DOHH2 (cell line): Measurements from ENCODE around the gene LGALS3BP.

Experiments
- H3F3A ChIP-seq: fragments of 200-600 bp; sonication (generic), shearing (Covaris generic); 2 replicates; pipeline ENCODE4 v1.6.0; 2016; ENCODE audit warnings: antibody characterized with exemption, mild to moderate bottlenecking; ENCODE audit not compliant: control insufficient read depth, insufficient read depth
- H3K27ac ChIP-seq: fragments of 200-600 bp; sonication (generic); 2 replicates; pipeline ENCODE4 v1.5.1; 2014; ENCODE audit warnings: low read depth, mild to moderate bottlenecking, low read length, moderate library complexity
- H3K27me3 ChIP-seq: fragments of 200-600 bp; sonication (generic); 2 replicates; pipeline ENCODE4 v1.6.1; 2014; ENCODE audit warnings: mild to moderate bottlenecking, low read length, mixed read lengths; ENCODE audit not compliant: control insufficient read depth
- H3K36me3 ChIP-seq: fragments of 200-600 bp; sonication (generic); 2 replicates; pipeline ENCODE4 v1.6.1; 2014; ENCODE audit warnings: mild to moderate bottlenecking, low read length, moderate library complexity, mixed read lengths; ENCODE audit not compliant: control insufficient read depth
- H3K4me1 ChIP-seq: fragments of 200-600 bp; sonication (generic); 2 replicates; pipeline ENCODE4 v1.6.1; 2014; ENCODE audit warnings: mild to moderate bottlenecking, low read length, mixed read lengths; ENCODE audit not compliant: control insufficient read depth
- H3K4me2 ChIP-seq: fragments of 200-600 bp; sonication (generic); 2 replicates; pipeline ENCODE4 v1.6.0; 2014; ENCODE audit warnings: mild to moderate bottlenecking, low read length, moderate library complexity
- H3K4me3 ChIP-seq: fragments of 200-600 bp; sonication (generic); 2 replicates; pipeline ENCODE4 v1.5.1; 2014; ENCODE audit warnings: mild to moderate bottlenecking, low read length, mixed read lengths
- H3K79me2 ChIP-seq: fragments of 200-600 bp; sonication (generic); 2 replicates; pipeline ENCODE4 v1.6.1; 2014; ENCODE audit warnings: mild to moderate bottlenecking, low read length, mixed read lengths; ENCODE audit not compliant: control insufficient read depth
- H3K9me2 ChIP-seq: fragments of 200-600 bp; sonication (generic); replicated peaks from 2 replicates; pipeline ENCODE4 v1.6.1; 2014; ENCODE audit warnings: mild to moderate bottlenecking, low read length, mixed read lengths; ENCODE audit not compliant: control insufficient read depth
- H3K9me3 ChIP-seq: fragments of 200-600 bp; sonication (generic); 2 replicates; pipeline ENCODE4 v1.6.1; 2014; ENCODE audit warnings: antibody characterized with exemption, low read length, mixed read lengths; ENCODE audit not compliant: control insufficient read depth, insufficient read depth
- H4K20me1 ChIP-seq: fragments of 200-600 bp; sonication (generic); 2 replicates; pipeline ENCODE4 v1.6.0; 2014; ENCODE audit warnings: low read depth, mild to moderate bottlenecking, antibody characterized with exemption, low read length, moderate library complexity; ENCODE audit not compliant: control insufficient read depth, insufficient read depth
- CTCF ChIP-seq: fragments of 200-600 bp; sonication (generic); IDR thresholded peaks from one replicate; pipeline ENCODE4 v1.5.1; 2014; ENCODE audit warnings: antibody characterized with exemption, mild to moderate bottlenecking, low read depth, low read length; ENCODE audit not compliant: poor library complexity, severe bottlenecking
- EZH2phosphoT487 ChIP-seq: fragments of 200-600 bp; sonication (generic); IDR thresholded peaks from 2 replicates; pipeline ENCODE4 v1.6.1; 2017; ENCODE audit warnings: borderline replicate concordance, mild to moderate bottlenecking, antibody characterized with exemption, low read length, moderate library complexity, mixed read lengths

Gene LGALS3BP

GRCh38 chr17:78944026-78944425 is 35.7 kb downstream of the LGALS3BP start:
- H3K4me1 ChIP-seq: no peaks in the 10 kb centered on the region
- H3K36me3 ChIP-seq: no peaks in the 10 kb centered on the region
- no peaks in the 10 kb centered on the region for H3K9me3 ChIP-seq
- no peak overlapping the region for H3K27ac ChIP-seq
- H3K79me2 ChIP-seq: no peaks in the 10 kb centered on the region
- H3K4me2 ChIP-seq: no peak overlapping the region
- TF ChIP-seq EZH2phosphoT487 (no peak), CTCF (no peak)
- H3K27me3 ChIP-seq: peaks cover 12% of the 10 kb centered on the region
- no peaks in the 10 kb centered on the region for H3K9me2 ChIP-seq
- no peaks in the 10 kb centered on the region for H4K20me1 ChIP-seq
- H3K4me3 ChIP-seq: no peak overlapping the region
- no peaks in the 10 kb centered on the region for H3F3A ChIP-seq

GRCh38 chr17:78940708-78941107 is 39.0 kb downstream of the LGALS3BP start:
- TF ChIP-seq CTCF: no peak
- TF ChIP-seq EZH2phosphoT487: no peak

GRCh38 chr17:78940258-78940657 is 39.5 kb downstream of the LGALS3BP start:
- Histone ChIP-seq H3K9me3 (no peaks in the 10 kb centered on the region), H3F3A (no peaks in the 10 kb centered on the region), H3K4me3 (no peak overlapping the region), H3K4me1 (no peaks in the 10 kb centered on the region), H3K27me3 (peaks cover 12% of the 10 kb centered on the region), H3K27ac (no peak overlapping the region), H3K9me2 (no peaks in the 10 kb centered on the region), H3K4me2 (no peak overlapping the region), H3K36me3 (no peaks in the 10 kb centered on the region), H4K20me1 (no peaks in the 10 kb centered on the region), H3K79me2 (no peaks in the 10 kb centered on the region)
- no peak for TF ChIP-seq EZH2phosphoT487
- no peak for TF ChIP-seq CTCF

More at GRCh38 chr17:78940708-78941107, 39.0 kb downstream of the LGALS3BP start:
- no peak overlapping the region for H3K4me3 ChIP-seq
- H3K27me3 ChIP-seq: peaks cover 12% of the 10 kb centered on the region
- no peaks in the 10 kb centered on the region for H3K9me3 ChIP-seq
- H3F3A ChIP-seq: no peaks in the 10 kb centered on the region
- no peaks in the 10 kb centered on the region for H3K79me2 ChIP-seq
- no peaks in the 10 kb centered on the region for H3K4me1 ChIP-seq
- H3K4me2 ChIP-seq: no peak overlapping the region
- H3K27ac ChIP-seq: no peak overlapping the region
- H3K36me3 ChIP-seq: no peaks in the 10 kb centered on the region
- no peaks in the 10 kb centered on the region for H3K9me2 ChIP-seq
- no peaks in the 10 kb centered on the region for H4K20me1 ChIP-seq

GRCh38 chr17:78939615-78940014 is 40.1 kb downstream of the LGALS3BP start:
- no peaks in the 10 kb centered on the region for H3K36me3 ChIP-seq
- H3K79me2 ChIP-seq: no peaks in the 10 kb centered on the region
- H3K9me2 ChIP-seq: no peaks in the 10 kb centered on the region
- peaks cover 8% of the 10 kb centered on the region for H3K27me3 ChIP-seq
- H3K4me1 ChIP-seq: no peaks in the 10 kb centered on the region
- no peak overlapping the region for H3K4me3 ChIP-seq
- H3F3A ChIP-seq: no peaks in the 10 kb centered on the region
- TF ChIP-seq EZH2phosphoT487 (no peak), CTCF (no peak)
- no peaks in the 10 kb centered on the region for H3K9me3 ChIP-seq
- no peak overlapping the region for H3K4me2 ChIP-seq
- no peak overlapping the region for H3K27ac ChIP-seq
- H4K20me1 ChIP-seq: no peaks in the 10 kb centered on the region
